Ovary (tissue), 3 donors: ENCODE data around the gene VIPR2.

ENCODE experiments used
- POLR2A ChIP-seq: fragments of 450-650 bp; IDR thresholded peaks from one replicate; pipeline ENCODE4 v1.6.1; 2017; ENCODE audit warnings: antibody characterized with exemption, mild to moderate bottlenecking, moderate library complexity
- TF ChIP-seq, protein P1 (sequence below), 3 donors: fragments of 450-650 bp in 2 of 3; fragments of 200-600 bp in 1 of 3; IDR thresholded peaks; one replicate each; pipeline versions ENCODE4 v1.5.1 to v1.8.0; 2016 to 2022; ENCODE audit warnings: antibody characterized with exemption in 3 of 3, mild to moderate bottlenecking in 1 of 3
- donor health status: DM: no; HTN: no; CAD: no.

DNA sequence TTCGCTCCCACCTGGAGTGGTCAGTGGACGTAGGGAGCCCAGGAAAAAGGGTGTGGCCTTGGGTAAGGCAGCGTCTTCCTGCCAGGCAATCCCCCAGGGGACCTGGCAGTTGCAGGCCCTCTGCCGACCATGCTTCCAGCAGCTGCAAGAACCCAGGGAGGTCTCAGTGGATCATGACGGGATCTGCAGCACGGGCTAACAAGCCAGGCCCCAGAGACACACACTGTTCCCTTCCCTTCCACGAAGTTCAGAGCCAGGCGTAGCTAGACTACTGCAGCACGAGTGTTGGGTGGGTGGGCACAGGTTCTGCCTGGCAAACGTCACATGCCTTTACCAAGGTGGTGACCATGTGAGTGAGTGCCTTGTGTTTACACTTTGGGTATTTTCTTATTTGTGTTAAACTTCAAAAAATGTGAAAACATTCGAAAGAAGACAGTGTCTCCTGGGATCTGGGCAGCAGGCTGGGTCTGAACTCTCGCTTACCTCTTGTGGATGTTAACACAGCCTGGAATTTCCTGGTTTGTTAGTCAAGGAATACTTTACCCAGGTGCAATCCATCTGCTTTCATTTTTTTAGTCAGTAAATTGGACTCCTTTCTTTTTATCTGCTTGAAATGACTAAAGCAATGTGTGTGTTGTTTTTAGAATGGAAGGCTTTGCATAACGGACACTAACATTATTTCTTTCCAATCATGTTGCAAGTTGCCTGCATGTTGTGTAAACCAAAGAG, 48.2 kb upstream of the VIPR2 start:
- TF ChIP-seq, protein P1, sequence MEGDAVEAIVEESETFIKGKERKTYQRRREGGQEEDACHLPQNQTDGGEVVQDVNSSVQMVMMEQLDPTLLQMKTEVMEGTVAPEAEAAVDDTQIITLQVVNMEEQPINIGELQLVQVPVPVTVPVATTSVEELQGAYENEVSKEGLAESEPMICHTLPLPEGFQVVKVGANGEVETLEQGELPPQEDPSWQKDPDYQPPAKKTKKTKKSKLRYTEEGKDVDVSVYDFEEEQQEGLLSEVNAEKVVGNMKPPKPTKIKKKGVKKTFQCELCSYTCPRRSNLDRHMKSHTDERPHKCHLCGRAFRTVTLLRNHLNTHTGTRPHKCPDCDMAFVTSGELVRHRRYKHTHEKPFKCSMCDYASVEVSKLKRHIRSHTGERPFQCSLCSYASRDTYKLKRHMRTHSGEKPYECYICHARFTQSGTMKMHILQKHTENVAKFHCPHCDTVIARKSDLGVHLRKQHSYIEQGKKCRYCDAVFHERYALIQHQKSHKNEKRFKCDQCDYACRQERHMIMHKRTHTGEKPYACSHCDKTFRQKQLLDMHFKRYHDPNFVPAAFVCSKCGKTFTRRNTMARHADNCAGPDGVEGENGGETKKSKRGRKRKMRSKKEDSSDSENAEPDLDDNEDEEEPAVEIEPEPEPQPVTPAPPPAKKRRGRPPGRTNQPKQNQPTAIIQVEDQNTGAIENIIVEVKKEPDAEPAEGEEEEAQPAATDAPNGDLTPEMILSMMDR (IDR thresholded peaks at IDR 0.05), result no peak
- no peak for TF ChIP-seq POLR2A
